Measurements from ENCODE around the gene SLC12A7. TPM values are rescaled to one million over a fixed set of nuclear protein-coding genes. Genes with fewer than 3 reads are reported as not detected.

Gene SLC12A7
- total and polyA plus RNA-seq, 2 of the 13 experiments (the other 11 are each of a cell fraction or from before 2014, with no cell fraction given), result 14.0 to 18.5 TPM

GRCh38 chr5:1119312-1119831, 7.5 kb upstream of the SLC12A7 start (continued):
- TF ChIP-seq ARID5B (CRISPR knock-in tag; IDR thresholded peaks at IDR 0.05), result peak; percentile 59; the same call in 1 of the 2 replicates
- 0 out of 2 replicates have a peak, but pooled peaks have one; percentile 7 for TF ChIP-seq HOMEZ (CRISPR knock-in tag; IDR thresholded peaks at IDR 0.05; ENCODE audit: low read depth)
- TF ChIP-seq MBNL3 (CRISPR knock-in tag; conservative IDR thresholded peaks at IDR 0.05), result no peak
- TF ChIP-seq ZNF883 (CRISPR knock-in tag; IDR thresholded peaks at IDR 0.05; ENCODE audit: not compliant biosample characterization), result peak; percentile 63
- TF ChIP-seq KDM2A (CRISPR knock-in tag; IDR thresholded peaks at IDR 0.05; ENCODE audit: borderline replicate concordance, low read depth), result peak; percentile 60; the same call in 1 of the 2 replicates
- TF ChIP-seq PBX3 (CRISPR knock-in tag; IDR thresholded peaks at IDR 0.05; ENCODE audit: borderline replicate concordance), result no peak
- no peak for TF ChIP-seq MED8 (CRISPR knock-in tag; IDR thresholded peaks at IDR 0.05; ENCODE audit: insufficient replicate concordance)
- TF ChIP-seq ZNF574 (CRISPR knock-in tag; IDR thresholded peaks at IDR 0.05), result peak; percentile 50
- TF ChIP-seq MAZ (IDR thresholded peaks at IDR 0.05; ENCODE audit: borderline replicate concordance, low read depth, low read length), result no peak
- TF ChIP-seq MAZ (CRISPR knock-in tag; IDR thresholded peaks at IDR 0.05; ENCODE audit: low read depth), result 0 out of 2 replicates have a peak, but pooled peaks have one; percentile 9
- no peak for TF ChIP-seq KLF11 (CRISPR knock-in tag; IDR thresholded peaks at IDR 0.05)
- no peak for TF ChIP-seq ZNF317 (CRISPR knock-in tag; IDR thresholded peaks at IDR 0.05)
- 0 out of 2 replicates have a peak, but pooled peaks have one; percentile 16 for TF ChIP-seq ZNF274 (CRISPR knock-in tag; IDR thresholded peaks at IDR 0.05)
- TF ChIP-seq SMAD3 (CRISPR knock-in tag; IDR thresholded peaks at IDR 0.05), result no peak
- 0 out of 3 replicates have a peak, but pooled peaks have one; percentile 42 for TF ChIP-seq MXI1 (IDR thresholded peaks at IDR 0.05; ENCODE audit: borderline replicate concordance, low read depth, low read length)
- TF ChIP-seq ELF3 (CRISPR knock-in tag; IDR thresholded peaks at IDR 0.05), result peak; percentile 76
- TF ChIP-seq ERF (CRISPR knock-in tag; IDR thresholded peaks at IDR 0.05), result peak; percentile 19; the same call in 1 of the 2 replicates
- no peak for TF ChIP-seq ARNT2 (CRISPR knock-in tag; IDR thresholded peaks at IDR 0.05; ENCODE audit: low read depth)
- peak; percentile 87 for TF ChIP-seq HNF4A (CRISPR knock-in tag; IDR thresholded peaks at IDR 0.05)
- TF ChIP-seq TFDP2 (CRISPR knock-in tag; IDR thresholded peaks at IDR 0.05), result no peak
